OCI-LY7 (cell line): Measurements from ENCODE around the gene MYL12A. TPM values are rescaled to one million over a fixed set of nuclear protein-coding genes. Genes with fewer than 3 reads are reported as not detected.
A peak's percentile ranks its signal among the peaks of the same experiment; 100 is the strongest.
"Not testable (repeated sequence)": the region's sequence is repeated elsewhere in the genome, so short reads cannot be mapped to it uniquely, and the experiment has no call there.

ENCODE experiments used
- BruUV-seq: library from RNA; stranded (reverse); fragments of 400-500 nt; replicated peaks from 2 replicates; lab custom pipeline; 2021; lab: Mats Ljungman, UMichigan
- CTCF ChIA-PET: fragments of 300-600 bp; sonication (Branson Sonifier 250); formaldehyde crosslinking; loops from one replicate; lab custom pipeline; 2022; ENCODE audit warnings: antibody characterized with exemption; ENCODE audit not compliant: unreplicated experiment; lab: Charles Lee
- POLR2A ChIA-PET: fragments of 300-600 bp; sonication (Branson Sonifier 250); formaldehyde crosslinking; loops from one replicate; lab custom pipeline; 2022; ENCODE audit warnings: antibody characterized with exemption; lab: Charles Lee
- DNase-seq: peaks from one replicate; pipeline ENCODE4 v3.0.0-alpha.2; 2015; ENCODE audit warnings: low spot score
- H2AFZ ChIP-seq: fragments of 200-600 bp; sonication (generic), shearing (Covaris generic); 2 replicates; pipeline ENCODE4 v1.6.1; 2014; ENCODE audit warnings: mild to moderate bottlenecking, antibody characterized with exemption, low read length, moderate library complexity
- H3K27ac ChIP-seq: fragments of 200-600 bp; sonication (generic); 2 replicates; pipeline ENCODE4 v1.5.1; 2014; ENCODE audit warnings: mixed run types, low read depth, mild to moderate bottlenecking, moderate library complexity, low read length, inconsistent platforms; ENCODE audit not compliant: poor library complexity, severe bottlenecking
- H3K36me3 ChIP-seq: fragments of 200-600 bp; sonication (generic); 2 replicates; pipeline ENCODE4 v1.6.1; 2014; ENCODE audit warnings: mild to moderate bottlenecking, antibody characterized with exemption, low read length, moderate library complexity, mixed read lengths; ENCODE audit not compliant: insufficient read depth
- H3K4me1 ChIP-seq: fragments of 200-600 bp; sonication (generic); 2 replicates; pipeline ENCODE4 v1.5.1; 2014; ENCODE audit warnings: mild to moderate bottlenecking, low read length; ENCODE audit not compliant: insufficient read depth, poor library complexity, severe bottlenecking
- H3K4me2 ChIP-seq: fragments of 200-600 bp; sonication (generic); 2 replicates; pipeline ENCODE4 v1.6.1; 2014; ENCODE audit warnings: mild to moderate bottlenecking, low read length
- H3K4me3 ChIP-seq: fragments of 200-600 bp; sonication (generic); 2 replicates; pipeline ENCODE4 v1.5.1; 2014; ENCODE audit warnings: mild to moderate bottlenecking, low read depth, low read length; ENCODE audit not compliant: poor library complexity, severe bottlenecking
- H3K79me2 ChIP-seq: fragments of 200-600 bp; sonication (generic); 2 replicates; pipeline ENCODE4 v1.6.1; 2016; ENCODE audit warnings: low read depth, mild to moderate bottlenecking, low read length, moderate library complexity, mixed read lengths; ENCODE audit not compliant: insufficient read depth
- H3K9me2 ChIP-seq: fragments of 200-600 bp; sonication (generic); 2 replicates; pipeline ENCODE4 v1.6.1; 2016; ENCODE audit warnings: mild to moderate bottlenecking, low read length, mixed read lengths; ENCODE audit not compliant: insufficient read depth
- H3K9me3 ChIP-seq: fragments of 200-600 bp; sonication (generic); 2 replicates; pipeline ENCODE4 v1.6.1; 2014; ENCODE audit warnings: mild to moderate bottlenecking, mixed run types, low read length, mixed read lengths
- H4K20me1 ChIP-seq: fragments of 200-600 bp; sonication (generic); 2 replicates; pipeline ENCODE4 v1.6.1; 2014; ENCODE audit warnings: mild to moderate bottlenecking, antibody characterized with exemption, low read length, moderate library complexity, mixed read lengths; ENCODE audit not compliant: insufficient read depth
- EZH2phosphoT487 ChIP-seq: fragments of 200-600 bp; sonication (generic); IDR thresholded peaks from 2 replicates; pipeline ENCODE4 v1.6.1; 2018; ENCODE audit warnings: low read depth, borderline replicate concordance, mild to moderate bottlenecking, mixed run types, antibody characterized with exemption, low read length, moderate library complexity, mixed read lengths
- intact Hi-C: fragments of 100-400 bp; cut with micrococcal nuclease; formaldehyde crosslinking; loops from one replicate; pipeline ENCODE4 v1.10.0; 2022; ENCODE audit not compliant: unreplicated experiment
- total RNA-seq, 2 experiments: library from RNA; depleted of rRNA in 1 of 2; stranded (reverse); fragments of >200 nt in 1 of 2; shearing (Covaris generic) in 1 of 2; gene quantifications; 2 replicates each; pipeline ENCODE4 v1.2.3, GENCODE V29; 2014 to 2022
- TF ChIP-seq, protein P1 (sequence below): fragments of 200-600 bp; sonication (generic); conservative IDR thresholded peaks from 2 replicates; pipeline ENCODE4 v1.5.1; 2014; ENCODE audit warnings: mild to moderate bottlenecking, antibody characterized with exemption, low read length, moderate library complexity, mixed read lengths

The MYL12A gene
- total RNA-seq, 2 experiments from 2014 or later, result 301 to 423 TPM

DNA sequence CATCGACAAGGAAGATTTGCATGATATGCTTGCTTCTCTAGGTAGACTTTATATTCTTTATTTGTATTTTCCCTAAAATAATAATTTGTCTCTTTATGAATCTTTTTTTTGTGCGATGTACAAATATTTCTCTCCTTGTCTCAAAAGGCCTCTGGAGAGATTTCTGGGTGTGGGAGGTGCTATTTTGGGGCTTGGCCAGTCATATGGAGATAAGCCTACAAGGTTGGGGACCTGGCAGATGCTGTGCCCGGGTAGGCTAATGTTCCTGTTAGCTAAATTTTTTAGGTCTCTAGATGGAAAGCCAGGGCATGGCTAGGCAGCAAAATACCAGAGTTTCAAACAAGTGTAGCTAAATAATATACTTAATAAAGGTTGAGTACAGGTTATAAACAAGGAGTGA is 25.4 kb downstream of the MYL12A start:
- BruUV-seq, result no TSS peak
- H4K20me1 ChIP-seq, result no peaks in the 10 kb centered on the region; the same call in 1 of the 2 replicates
- intact Hi-C loops, result no loop called here
- H3K9me2 ChIP-seq, result no peaks in the 10 kb centered on the region
- H2AFZ ChIP-seq, result no peak overlapping the region
- no peak overlapping the region for H3K27ac ChIP-seq
- POLR2A ChIA-PET, result interaction anchor here (1.2 to 8.2 kb wide), 2 partner anchors 8 to 12 kb away, joined by 4 to 45 read pairs; no protein-coding TSS in a partner anchor
- H3K4me1 ChIP-seq, result peaks cover 51% of the 10 kb centered on the region
- no peak for DNase-seq
- H3K9me3 ChIP-seq, result no peaks in the 10 kb centered on the region; the same call in 1 of the 2 replicates
- TF ChIP-seq, protein P1, sequence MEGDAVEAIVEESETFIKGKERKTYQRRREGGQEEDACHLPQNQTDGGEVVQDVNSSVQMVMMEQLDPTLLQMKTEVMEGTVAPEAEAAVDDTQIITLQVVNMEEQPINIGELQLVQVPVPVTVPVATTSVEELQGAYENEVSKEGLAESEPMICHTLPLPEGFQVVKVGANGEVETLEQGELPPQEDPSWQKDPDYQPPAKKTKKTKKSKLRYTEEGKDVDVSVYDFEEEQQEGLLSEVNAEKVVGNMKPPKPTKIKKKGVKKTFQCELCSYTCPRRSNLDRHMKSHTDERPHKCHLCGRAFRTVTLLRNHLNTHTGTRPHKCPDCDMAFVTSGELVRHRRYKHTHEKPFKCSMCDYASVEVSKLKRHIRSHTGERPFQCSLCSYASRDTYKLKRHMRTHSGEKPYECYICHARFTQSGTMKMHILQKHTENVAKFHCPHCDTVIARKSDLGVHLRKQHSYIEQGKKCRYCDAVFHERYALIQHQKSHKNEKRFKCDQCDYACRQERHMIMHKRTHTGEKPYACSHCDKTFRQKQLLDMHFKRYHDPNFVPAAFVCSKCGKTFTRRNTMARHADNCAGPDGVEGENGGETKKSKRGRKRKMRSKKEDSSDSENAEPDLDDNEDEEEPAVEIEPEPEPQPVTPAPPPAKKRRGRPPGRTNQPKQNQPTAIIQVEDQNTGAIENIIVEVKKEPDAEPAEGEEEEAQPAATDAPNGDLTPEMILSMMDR, result no peak
- TF ChIP-seq EZH2phosphoT487, result no peak
- H3K36me3 ChIP-seq, result peaks cover 77% of the 10 kb centered on the region
- H3K4me2 ChIP-seq, result no peak overlapping the region
- H3K79me2 ChIP-seq, result peaks cover 92% of the 10 kb centered on the region
- CTCF ChIA-PET, result no interaction called here
- no peak overlapping the region for H3K4me3 ChIP-seq

DNA sequence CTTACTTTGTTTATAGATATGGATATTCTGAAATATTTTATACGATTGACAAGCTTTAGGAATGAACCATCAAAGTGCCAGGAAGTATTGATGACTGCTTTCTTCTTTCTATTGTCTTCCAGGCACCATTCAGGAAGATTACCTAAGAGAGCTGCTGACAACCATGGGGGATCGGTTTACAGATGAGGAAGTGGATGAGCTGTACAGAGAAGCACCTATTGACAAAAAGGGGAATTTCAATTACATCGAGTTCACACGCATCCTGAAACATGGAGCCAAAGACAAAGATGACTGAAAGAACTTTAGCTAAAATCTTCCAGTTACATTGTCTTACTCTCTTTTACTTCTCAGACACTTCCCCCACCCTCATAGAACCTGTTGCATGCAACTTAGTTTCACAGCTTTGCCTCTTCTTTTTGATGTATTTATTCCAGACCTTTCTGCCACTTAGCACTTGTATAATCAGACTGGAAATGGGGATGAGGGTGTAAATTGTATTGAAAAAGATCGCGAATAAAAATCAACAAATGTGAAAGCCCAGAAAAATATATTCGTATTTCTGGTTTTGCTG is 30.1 kb downstream of the MYL12A start:
- Histone ChIP-seq H3K4me2 (peak overlapping the region; percentile 55), H3K27ac (peak overlapping the region; percentile 99), H3K4me1 (peaks cover 62% of the 10 kb centered on the region), H3K79me2 (peaks cover 48% of the 10 kb centered on the region; the same call in 1 of the 2 replicates), H3K36me3 (peaks cover 61% of the 10 kb centered on the region)
- TSS peak; percentile 82 for BruUV-seq
- H4K20me1 ChIP-seq, CTCF ChIA-PET, H3K4me3 ChIP-seq, H2AFZ ChIP-seq, H3K9me2 ChIP-seq, DNase-seq, H3K9me3 ChIP-seq: not testable (repeated sequence)
- POLR2A ChIA-PET, result interaction anchor here (0.5 to 8.2 kb wide), 8 partner anchors 11 to 558 kb away, joined by 3 to 45 read pairs (median 5); partner anchors contain the start of gene MYL12A
- intact Hi-C loops, result loop anchor here (2.0 kb wide), 1 partner anchor 637 kb away; no protein-coding TSS in a partner anchor

GRCh38 chr18:3279201-3280185 is 31.9 kb downstream of the MYL12A start:
- Histone ChIP-seq H3K9me2 (no peaks in the 10 kb centered on the region), H2AFZ (peak overlapping the region; percentile 12; the same call in 1 of the 2 replicates), H3K9me3 (no peaks in the 10 kb centered on the region; the same call in 1 of the 2 replicates), H3K4me3 (peak overlapping the region; percentile 61), H3K36me3 (peaks cover 43% of the 10 kb centered on the region), H3K79me2 (peaks cover 32% of the 10 kb centered on the region; the same call in 1 of the 2 replicates), H3K27ac (peak overlapping the region; percentile 99), H3K4me2 (peak overlapping the region; percentile 82), H4K20me1 (no peaks in the 10 kb centered on the region), H3K4me1 (peaks cover 62% of the 10 kb centered on the region)
- TSS peak; percentile 36 for BruUV-seq
- TF ChIP-seq, protein P1, result no peak; the same call in 1 of the 2 replicates
- TF ChIP-seq EZH2phosphoT487, result no peak
- CTCF ChIA-PET, result interaction anchor here (0.7 to 0.8 kb wide), 2 partner anchors 16 to 386 kb away, joined by 3 read pairs; no protein-coding TSS in a partner anchor
- POLR2A ChIA-PET, result interaction anchor here (0.7 to 8.2 kb wide), 18 partner anchors 14 to 491 kb away, joined by 3 to 45 read pairs (median 6); no protein-coding TSS in a partner anchor
- intact Hi-C loops, result loop anchor here (1.0 to 5.0 kb wide), 11 partner anchors 18 to 718 kb away; partner anchors contain the start of gene MYL12A
- DNase-seq, result peak; percentile 95
